Tongue (tissue), 2 donors: ENCODE measurements around the gene G0S2. TPM values are rescaled to one million over a fixed set of nuclear protein-coding genes. Genes with fewer than 3 reads are reported as not detected.
A peak's percentile ranks its signal among the peaks of the same experiment; 100 is the strongest.

Experiments
- DNase-seq: peaks from one replicate; pipeline ENCODE4 v3.0.0-alpha.2; 2015
- total RNA-seq: library from RNA; depleted of rRNA; stranded (reverse); fragments of >200 nt; gene quantifications from one replicate; pipeline ENCODE4 v1.2.3, GENCODE V29; 2014

The G0S2 gene, protein sequence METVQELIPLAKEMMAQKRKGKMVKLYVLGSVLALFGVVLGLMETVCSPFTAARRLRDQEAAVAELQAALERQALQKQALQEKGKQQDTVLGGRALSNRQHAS
- total RNA-seq, result 19.1 TPM

DNA sequence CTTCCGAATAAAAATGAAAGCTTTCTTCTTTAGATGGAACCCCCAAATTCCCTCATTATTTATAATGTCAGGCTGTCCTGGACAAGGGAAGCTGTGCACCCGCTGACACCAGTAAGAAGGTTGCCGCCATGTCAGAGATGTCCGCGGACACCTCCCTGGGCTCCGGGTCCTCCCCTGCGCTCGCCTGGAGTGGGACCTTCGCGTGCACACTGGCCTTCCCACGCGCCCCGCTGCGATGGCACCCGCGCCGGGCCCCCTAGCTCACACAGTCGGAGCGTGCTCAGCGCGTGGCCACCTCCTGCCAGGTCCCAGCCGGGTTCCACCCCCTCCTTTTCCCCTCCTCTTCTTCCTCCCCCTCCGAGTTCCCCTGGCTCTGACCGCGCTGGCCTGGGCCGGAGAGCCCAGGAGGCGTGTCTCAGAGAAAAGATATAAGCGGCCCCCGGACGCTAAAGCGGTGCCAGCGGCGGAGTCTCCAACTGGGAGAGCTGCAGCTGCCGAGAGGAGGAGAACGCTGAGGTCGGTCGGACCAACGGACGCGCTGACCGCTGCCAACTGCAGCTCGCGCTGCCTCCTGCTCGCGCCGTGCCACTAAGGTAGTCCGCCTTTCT lies at the start of gene G0S2:
G0S2 (plus strand) TSS at position 456 of the 608 bp plus-strand sequence. CDS start 273 bp downstream, outside the sequence.
- peak; percentile 84 for DNase-seq

DNA sequence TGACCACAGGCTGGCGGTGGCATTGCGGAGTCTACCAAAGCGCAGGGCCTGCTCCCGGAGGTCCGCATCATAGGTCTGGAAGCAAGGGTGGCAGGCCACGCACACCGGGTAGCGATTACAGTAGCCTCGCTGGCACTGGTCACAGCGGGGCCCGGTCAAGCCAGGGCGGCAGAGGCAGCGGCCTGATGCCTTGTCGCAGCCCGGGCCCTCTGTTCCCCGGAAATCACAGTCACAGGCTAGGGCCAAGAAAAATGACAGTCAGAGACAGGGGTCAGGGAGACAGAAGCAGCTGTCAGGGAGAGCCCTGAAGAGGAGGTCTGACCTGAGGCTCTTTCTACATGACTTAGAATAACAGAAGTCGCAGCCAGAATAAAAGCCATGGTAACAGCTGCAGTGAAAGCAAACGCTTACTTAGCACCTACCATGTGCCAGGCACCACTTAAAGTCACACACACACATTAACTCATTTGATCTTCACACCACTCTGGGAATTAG lies 49.4 kb upstream of the G0S2 start:
- peak; percentile 92 for DNase-seq

DNA sequence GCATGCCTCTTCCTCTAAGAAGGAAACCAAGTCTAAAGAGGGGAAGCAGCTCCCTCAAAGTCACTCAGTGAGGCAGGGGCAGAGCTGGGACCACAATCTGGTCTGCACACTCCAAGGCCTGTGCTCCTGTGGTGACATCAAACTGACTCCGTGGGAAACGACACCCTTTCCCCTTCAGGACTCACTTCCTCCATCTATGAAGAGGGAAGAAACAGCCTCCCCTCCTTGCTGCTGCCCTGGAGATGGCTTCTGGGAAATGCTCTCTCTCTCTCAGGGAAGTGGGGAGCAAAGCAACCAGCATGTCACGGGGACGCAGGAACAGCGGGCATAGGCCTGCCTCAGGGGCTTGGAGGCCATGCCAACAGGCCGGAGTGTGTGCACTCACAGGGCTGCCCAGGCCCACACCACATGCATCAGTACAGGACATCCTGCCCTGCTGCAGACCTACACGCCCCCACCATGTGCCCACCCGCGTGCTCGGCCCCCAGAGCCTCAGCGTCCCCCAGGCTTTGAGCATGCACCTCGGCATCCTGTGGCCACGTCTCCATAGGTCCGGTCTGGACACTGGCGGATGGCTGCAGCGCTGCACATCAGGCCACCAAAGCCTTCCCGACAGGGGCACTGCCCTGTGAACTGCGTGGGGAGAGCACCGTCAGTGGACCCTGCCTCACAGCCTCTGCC lies 48.7 kb upstream of the G0S2 start:
- DNase-seq, result no peak

DNA sequence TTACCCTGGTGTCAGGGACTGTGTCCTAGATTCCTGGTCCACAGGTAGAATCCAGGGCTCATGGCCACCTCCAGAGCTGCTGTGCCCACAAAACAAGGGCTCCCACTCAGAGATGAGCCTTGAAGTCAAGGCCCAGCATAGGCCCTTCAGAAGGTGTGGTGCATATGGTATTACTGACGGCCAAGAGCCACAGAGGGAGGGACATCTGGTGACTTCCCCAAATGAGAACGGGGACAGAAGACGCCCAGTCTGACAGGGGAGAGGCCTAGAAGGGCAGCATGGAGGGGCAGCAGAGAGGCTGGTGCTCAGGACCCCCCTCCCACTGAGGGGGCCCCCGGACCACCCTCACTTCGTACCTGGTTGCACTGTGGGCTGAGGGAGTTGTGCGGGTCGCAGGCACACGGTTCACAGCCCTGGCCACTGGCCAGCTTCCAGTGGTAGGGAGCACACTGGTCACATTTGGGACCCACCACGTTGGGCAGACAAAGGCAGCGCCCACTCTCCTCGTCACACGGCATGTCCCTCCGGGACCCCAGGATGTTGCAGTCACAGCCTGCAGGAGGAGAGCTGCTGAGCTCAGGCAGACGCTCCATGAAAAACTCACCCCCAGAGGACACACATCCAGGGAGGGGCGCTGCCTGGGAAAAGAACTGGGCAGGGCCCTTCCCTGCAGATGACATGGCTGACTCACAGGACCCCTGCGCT lies 48.0 kb upstream of the G0S2 start:
- no peak for DNase-seq

DNA sequence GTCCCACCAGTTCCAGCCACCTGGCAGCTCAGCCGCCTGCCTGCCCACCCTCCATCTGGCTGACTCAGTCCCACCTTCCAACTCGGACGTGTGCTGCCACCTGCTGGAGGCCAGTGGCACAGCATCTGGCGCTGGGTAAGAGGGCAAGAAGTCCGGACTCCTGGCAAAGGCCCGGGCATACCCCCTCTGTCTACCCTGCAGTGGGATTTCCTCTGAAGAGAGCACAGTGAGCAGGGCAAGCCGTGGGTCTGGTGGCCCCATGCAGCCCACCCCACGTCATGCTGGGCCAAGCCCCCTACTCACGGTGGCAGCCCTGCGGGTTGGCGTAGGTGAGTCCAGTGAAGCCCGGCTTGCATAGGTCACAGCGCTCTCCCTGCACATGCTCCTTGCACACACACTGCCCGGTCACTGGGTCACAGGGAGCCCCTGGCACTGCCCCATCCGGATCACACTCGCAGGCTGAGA lies 47.4 kb upstream of the G0S2 start:
- DNase-seq, result peak; percentile 94

DNA sequence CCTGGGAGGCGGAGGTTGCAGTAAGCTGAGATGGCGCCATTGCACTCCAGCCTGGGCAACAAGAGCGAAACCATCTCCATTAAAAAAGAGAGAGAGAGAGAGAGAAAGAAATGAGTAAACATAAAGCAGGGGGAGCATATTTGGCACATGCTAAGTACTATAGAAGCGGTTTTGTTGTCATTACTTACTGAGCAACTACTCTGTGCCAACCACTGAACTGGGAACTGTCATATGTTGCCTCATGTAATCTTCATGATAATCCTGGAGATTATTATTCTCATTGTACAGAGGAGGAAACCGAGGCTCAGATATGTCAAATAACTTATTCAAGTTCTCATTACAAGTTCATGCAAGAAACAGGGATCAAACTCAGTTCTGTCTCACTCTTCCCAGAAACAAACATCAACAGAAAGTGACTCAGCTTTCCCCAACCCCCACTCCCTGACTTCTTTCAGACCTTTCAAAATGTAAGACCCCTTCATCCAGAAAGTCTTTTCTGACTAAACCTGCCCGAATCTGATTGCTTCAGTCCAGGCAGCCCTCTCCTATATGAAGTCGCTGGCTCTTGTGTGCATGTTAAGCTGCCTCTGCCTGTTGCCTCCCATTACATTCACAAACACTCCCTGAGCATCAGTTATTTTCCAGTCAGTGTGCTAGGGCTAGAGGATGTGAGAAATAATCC lies 46.5 kb upstream of the G0S2 start:
- DNase-seq, result no peak

DNA sequence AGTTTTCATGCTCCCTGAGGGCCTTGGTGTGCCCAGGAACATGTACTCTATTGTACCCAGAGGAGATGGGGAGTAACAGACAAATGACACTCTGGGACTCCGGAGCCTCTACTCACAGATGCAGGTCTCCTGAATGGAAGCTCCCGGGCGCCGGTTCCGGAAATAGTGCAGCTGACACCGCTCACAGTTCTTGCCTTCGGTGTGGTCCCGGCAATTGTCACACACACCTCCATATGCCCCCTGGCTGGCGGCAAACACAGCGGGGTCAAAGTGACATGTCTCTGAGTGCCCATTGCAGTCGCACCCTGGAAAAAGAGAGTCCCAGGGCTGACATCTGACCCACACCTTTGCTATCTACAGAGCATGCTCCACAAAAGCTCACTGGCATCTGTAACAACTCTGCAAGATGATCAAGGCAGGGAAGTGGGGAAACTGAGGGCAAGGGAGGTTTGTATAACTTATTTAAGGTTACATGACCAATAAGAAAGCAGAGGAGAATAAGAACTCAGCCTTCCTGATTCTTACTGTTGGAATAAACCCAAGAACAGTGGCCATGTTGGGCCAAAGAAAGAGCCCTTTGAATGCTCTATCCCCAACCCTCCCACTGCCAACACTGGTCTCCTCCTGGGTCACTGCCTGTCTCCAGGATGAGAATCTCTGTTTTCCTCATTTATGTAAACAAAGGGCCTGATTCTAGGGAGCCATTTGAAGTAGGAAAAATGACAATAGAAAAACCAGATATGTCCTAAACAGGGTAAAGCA lies 45.4 kb upstream of the G0S2 start:
- no peak for DNase-seq

DNA sequence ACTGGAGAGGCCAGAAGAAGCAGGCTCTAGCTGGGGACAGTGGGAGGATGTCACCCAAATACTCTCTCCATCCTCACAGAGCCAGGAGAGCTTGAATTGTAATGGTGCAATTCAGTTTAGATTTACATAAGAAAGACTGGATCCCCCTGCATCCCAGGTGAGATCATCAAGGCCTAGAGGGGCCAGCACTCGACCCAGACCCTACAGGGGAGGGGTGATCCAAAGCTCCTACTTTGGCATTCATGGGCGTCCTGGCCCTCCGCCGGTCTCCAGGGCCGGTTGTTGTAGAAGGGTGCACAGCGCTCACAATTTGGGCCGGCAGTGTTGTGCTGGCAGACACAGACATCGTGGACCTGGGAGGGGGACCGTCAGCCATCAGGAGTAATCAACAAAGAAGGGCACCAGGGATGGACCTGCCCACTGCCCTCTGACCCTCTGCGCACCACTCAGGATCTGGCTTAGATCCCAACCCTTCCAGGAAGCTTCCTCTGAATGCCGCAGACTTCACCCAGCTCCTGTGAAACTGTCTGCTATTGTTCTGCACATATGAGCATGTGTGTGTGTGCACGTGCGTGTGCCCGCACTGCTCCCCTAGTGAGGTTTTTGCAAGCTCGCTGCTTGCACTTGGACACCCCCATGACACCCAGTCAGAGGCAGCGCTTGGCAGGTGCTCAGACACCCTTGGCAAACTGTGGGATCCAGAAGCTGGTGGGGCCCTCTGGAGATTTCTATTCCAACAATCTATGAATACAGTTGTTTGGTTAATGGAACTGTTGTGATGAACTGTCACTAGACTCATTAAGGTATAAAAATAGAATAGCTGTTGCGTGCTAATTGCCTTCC lies 44.6 kb upstream of the G0S2 start:
- no peak for DNase-seq

DNA sequence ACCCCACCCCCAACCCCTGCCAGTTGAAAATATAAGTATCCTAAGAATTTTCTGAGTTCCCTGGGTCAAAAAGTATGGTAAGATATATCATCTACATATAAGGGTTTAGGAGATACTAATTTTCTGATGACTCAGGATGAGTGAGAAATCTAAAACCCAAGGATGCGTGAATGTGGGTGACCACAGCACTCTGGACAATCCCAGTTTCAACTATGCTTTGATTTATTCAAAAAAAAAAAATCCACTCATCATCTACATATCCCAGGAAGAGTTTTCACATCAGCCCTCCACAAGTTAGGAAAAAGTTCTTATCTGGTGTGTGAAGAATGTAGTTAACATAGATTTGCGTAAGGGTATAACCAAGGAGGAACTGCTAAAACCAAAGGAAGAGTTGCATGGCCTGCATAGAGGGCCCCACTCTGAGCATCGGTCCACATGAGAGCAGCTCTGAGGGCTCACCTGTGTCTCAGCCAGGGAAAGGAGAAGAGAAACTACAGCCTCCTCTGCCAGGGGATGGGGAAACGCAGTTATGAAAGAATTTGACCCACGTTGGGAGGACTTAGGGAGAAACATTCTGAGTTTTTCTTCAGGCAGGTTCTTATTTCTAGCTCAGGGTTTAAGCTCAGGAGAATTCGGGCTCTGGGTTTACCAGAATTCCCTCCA lies 41.7 kb upstream of the G0S2 start:
- no peak for DNase-seq

DNA sequence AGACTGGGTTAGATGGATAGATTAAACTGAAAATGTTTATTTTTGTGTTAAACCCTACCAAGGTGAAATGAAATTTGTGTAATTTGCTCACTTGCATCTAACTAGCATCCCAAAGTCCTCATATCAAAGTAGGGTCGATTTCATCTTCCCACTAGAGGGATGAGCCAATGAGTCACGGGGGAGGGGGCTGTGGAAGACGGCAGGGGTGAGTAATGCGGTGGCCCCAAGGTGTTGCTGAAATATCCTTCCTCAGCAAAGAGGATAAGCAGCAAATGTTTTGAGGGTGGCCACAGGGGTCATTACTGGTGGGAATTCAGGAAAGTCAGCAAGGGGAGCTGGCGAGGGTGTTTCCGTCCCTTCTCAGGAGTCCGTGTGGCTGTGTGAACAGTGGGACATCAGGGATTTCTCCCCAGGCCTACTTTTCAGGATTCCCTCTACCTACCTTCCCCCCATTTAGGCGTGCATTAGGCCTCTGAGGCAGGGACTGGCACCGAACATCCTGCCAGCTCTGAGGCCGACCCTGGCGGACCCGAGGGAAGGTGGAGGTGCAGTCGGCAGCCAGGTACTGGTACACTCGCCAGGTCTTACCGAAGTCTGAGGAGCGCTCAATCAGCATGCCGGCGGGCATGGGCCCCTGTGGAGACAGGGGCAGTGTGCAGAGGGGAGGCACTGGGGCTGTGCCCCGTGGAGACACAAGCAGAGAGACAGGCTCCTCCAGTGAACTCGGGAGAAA lies 41.0 kb upstream of the G0S2 start:
- no peak for DNase-seq

DNA sequence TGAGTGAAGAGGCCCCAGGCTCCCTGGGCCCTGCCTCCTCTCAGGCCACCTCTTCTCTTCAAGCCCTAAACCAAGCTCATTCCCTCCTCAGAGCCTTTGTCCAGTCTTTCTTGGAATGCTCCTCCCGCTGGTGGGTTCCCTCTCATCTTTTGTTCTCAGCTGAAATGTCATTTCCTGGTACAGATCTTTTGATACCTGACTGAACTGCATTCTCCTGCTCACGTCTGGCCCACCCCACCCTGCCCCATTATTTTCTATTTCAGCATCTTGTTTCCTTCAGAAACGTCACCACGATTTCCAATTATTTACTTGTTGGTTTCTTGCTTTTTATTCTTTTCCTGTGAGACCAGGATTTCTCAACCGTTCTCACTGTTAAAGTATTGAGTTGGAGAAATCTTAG lies 39.4 kb upstream of the G0S2 start:
- DNase-seq, result no peak

DNA sequence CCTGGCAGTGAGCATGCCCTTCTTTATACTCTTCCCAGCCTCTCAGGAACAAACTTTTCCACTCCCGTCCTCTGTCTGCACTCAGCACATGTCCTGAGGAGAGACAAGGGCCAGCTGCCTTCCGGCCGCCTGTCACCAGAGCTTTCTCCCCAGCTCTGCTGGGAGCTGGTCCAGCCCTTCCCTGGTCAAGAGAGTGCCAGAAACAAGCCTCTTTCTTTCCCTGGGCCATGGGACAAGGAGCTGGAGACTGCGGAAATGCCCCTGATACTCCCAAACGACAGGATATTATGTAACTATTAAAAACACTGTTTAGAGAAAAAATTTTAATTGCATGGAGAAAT lies 33.4 kb upstream of the G0S2 start:
- peak; percentile 96 for DNase-seq

DNA sequence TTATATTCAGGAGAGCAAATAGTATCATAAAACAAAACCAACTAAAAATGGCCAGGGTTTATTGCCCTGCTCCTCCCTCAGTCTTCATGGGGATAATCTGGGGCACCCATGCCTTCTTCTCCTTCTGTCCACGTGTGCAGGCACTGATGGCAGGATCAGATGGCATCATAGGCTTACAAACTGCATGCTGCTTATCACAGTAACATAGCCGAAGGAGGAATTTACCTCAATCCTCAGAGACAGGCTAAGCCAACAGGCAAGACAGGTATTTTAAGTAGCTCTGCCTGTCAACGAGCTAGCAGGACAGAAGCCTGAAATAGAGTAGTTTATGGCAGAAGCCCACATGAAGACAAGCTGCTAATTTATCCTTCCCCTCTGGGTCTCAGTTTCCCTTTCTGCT lies 32.4 kb upstream of the G0S2 start:
- no peak for DNase-seq

DNA sequence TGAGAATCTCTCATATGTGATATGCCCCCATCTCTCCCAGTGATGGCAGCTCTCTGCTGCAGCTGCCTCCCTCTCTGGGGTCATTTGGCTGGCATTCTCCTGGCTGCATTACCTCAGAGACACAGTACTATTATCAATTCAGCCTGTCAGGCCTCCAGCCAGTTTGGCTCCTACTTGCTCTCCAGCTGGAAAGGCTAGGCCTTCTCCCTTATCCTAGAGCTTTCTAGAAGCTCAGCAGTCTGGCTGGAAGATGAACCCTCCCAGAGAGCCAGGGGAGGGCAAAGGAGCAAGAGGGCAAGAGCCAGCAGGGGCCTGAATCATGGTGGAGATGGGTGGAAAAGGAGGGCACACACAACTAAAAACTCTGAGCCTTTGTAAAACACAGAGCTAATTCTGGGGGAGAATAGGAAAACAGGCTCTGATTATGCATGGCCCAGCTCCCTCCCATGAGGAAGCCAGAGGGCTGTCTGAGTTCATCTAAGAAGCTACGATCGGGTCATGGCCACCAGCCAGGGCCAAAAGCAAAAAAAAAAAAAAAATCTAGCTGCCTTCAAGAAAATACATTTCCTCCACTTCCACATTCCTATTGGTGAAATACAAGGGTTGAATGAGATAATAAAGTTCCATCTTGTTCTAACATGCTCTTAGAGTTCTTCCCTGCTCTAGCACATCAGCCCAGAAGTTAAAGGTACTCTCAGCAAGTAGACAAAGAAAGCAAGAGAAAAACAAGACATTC lies 31.8 kb upstream of the G0S2 start:
- DNase-seq, result peak; percentile 95

DNA sequence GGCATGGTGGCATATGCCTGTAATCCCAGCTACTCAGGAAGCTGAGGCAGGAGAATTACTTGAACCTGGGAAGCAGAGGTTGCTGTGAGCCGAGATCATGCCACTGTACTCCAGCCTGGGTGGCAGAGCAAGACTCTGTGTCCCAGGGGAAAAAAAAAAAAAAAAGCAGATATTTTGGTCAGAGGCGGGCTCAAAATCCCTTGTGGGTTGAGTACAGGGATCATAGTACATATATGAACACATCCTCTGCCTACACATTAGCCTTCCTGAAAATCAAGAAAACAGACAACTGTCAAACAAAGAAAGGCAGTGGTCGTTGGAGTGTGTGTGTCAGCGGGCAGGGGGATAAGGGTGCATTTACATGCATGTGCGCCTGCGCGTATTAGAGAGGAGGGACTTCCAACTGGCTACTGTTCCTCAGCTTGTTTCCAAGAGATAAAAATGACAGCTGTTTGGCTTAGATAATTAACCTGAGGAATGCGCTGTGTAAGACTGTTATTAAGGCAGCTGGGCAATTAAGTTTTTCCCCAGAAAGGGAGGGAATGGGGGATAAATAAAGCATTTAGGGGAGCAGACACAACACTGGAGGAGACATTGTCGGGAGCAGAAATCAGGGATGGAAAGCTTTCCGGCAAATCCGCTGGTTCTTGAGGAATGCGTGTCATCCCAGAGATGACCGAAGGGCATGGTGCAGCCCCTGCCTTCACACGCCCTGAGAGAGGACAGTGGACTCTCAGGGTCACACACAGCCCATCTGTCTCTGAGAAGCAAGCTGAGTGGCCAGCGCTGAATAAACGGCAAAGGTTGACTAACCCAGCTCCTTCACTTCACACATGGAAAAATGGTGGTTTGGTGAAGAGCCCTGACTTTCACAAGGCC lies 29.4 kb upstream of the G0S2 start:
- peak; percentile 85 for DNase-seq

DNA sequence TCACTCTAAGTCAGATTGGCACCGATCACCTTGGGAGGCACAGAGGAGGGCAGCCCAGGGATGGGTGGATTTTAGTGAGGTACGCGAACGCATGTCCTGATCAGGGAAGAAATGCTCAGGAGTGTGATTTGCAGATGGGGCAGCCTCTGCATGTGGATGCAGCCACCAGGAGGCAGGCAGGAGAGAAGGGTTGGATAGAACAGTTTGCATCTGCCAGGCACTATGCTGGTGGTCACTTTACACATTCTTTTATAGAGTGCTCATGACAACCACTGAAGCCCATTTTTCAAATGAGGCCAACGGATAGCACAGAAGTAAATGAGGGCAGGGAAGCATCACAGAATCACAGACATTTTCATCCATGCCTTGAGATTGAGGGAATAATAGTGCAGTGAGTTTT lies 28.7 kb upstream of the G0S2 start:
- DNase-seq, result no peak

DNA sequence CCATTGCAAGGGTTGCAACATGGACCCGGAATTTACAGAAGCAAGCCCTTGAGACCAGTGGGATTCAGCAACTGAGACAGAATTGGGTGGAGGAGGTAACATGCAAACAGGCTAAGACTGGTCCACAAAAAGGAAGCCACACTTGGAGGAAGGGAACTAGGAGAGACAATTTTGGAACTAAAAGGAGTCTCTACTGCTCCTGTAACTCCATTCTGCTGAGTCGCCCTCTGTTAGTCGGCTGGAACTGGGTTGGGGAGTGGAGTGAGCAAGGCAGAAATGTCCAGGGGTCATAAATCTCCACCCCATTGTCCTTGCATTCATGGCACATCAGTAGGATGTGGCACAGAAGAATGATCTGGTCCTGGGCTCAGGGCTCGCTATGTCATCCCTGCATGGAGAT lies 28.1 kb upstream of the G0S2 start:
- no peak for DNase-seq

DNA sequence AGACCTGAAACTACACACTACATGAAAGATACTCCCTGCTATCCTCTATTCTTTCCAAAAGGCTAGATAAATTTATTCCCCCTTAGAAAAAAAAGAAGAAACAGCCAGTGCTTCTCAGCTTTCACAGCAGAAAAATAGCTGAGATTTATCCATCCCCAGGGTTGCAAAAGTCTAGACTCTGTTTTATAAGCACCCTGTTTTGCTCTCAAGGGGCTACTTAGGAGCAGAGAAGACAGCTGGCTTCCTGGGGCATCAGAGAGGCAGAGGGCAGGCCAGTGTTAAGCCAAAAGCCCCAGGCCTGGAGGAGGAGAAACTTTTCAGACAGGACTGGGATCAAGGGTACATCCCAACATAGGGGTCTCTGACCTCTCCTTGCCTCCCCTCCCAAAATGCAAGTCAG lies 26.9 kb upstream of the G0S2 start:
- DNase-seq, result no peak
